Measurements from ENCODE around the gene EFNA1.

The EFNA1 gene

DNA sequence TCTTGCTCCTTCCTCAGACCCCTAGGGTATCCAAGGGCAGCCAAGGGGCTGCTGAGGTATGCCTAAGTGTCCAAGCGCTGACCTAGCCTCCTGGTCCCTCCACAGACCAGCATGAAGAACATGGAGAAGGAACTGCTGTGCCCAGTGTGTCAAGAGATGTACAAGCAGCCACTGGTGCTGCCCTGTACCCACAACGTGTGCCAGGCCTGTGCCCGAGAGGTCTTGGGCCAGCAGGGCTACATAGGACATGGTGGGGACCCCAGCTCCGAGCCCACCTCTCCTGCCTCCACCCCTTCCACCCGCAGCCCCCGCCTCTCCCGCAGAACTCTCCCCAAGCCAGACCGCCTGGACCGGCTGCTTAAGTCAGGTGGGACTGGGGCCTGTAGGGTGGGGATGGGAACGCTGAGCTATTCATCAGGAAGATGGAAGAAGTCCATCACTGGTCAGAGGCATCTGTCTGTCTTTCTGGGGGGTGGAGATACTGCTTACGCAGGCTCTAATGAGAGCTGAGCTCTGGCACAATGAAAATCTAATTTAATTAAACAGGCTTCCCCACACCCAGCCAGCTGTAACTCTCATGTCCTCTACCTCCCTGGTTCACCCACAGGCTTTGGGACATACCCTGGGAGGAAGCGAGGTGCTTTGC, 47.7 kb downstream of the EFNA1 start:
- DNase-seq (ENCODE audit: low read depth): no peak

DNA sequence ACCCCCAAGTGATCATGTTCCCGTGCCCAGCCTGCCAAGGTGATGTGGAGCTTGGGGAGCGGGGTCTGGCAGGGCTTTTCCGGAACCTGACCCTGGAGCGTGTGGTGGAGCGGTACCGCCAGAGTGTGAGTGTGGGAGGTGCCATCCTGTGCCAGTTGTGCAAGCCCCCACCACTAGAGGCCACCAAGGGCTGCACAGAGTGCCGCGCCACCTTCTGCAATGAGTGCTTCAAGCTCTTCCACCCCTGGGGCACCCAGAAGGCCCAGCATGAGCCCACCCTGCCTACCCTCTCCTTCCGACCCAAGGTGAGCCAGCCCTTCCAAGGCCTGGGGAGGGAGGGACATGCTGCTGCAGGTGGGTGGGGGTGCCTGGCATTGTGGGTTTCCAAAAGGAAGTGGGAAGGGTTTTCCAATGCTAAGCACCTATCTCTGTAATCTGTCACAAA, 48.3 kb downstream of the EFNA1 start:
- no peak for DNase-seq (ENCODE audit: low read depth)

DNA sequence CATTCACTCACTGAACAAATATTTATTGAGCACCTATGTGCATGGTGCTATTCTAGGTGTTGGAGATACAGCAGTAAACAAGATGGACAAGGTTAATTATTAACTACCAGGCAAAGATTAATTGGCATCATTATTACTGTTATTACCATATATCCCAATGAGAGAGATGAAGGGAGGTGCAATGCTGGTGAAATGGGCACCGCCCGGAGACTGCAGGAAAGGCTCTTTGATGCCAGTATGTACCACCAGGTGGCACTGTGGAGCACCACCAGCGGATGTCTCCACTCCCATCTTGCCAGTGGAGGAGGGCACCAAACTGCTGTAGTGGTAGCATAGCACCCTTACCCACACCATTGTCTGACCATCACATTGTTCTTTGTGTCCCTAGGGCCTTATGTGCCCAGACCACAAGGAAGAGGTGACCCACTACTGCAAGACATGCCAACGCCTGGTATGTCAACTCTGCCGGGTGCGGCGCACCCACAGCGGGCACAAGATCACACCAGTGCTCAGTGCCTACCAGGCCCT, 48.9 kb downstream of the EFNA1 start:
- no peak for DNase-seq (ENCODE audit: low read depth)

DNA sequence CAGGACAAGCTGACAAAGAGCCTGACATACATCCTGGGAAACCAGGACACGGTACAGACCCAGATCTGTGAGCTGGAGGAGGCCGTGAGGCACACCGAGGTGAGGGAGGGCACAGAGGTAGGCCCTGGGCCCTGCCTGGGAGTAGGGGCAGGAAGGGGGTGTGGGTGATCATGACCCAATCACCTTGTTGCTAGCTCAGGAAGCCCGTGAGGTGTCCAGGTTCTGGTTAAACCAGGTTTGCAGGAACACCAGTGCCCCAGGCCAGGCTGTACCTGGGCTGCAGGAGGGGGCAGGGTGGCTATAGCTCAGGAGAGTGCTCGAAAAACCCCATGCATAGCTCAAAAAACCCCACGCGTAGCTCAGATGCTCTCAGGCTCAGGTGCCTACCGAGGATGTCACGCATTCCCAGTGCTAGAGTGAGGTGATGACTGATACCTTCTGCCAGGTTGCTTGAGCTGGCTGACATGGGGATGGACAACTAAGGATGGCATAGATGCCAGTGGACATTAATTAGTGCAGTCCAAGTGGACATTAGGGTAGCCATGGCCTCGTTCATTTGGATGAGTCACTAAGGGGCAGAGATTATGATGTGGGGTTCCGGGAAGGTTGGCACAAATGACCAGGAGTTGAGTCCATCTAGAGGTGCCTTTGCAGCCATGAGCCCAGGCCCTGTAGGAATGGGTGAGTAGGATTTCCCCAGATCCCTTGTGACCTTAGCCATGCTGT, 49.7 kb downstream of the EFNA1 start:
- no peak for DNase-seq (ENCODE audit: low read depth)

DNA sequence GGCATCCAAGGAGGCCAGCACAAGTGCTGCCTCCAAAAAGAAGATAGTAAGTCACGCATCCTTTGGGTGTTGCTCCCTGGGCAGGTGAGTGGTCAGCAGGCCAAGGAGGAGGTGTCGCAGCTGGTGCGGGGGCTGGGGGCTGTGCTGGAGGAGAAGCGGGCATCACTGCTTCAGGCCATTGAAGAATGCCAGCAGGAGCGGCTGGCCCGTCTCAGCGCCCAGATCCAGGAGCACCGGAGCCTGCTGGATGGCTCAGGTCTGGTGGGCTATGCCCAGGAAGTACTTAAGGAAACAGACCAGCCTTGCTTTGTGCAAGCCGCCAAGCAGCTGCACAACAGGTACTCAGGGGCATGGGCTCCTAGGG, 50.2 kb downstream of the EFNA1 start:
- DNase-seq (ENCODE audit: low read depth): no peak

DNA sequence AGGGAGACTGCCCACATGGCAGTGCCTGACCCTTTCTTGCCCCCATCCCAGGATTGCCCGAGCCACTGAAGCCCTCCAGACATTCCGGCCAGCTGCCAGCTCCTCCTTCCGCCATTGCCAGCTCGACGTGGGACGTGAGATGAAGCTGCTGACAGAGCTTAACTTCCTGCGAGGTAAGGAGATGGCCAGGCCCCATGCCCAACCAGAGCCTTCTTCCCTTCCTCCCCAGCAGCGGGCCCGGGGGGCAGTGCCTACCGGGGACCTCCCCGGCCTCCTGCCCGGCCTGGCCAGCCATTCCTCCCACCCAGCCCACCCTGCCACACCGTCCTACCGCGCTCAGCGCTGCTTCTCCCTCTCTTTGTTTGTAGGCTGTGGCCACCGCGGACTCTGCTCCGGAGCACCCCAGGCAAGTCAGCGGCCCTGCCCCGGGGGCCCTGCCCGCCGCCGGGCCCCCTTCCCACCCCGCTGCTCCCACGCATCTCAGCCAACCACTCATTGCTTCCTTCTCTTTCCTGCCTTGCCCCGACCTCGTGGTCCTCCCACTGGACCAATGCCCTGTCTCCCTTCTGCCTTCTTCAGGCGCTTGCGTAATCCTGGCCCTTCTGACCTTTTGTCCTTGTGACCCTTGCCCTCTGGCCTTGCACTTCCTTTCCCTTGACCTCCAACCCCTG, 50.9 kb downstream of the EFNA1 start:
- no peak for DNase-seq (ENCODE audit: low read depth)

DNA sequence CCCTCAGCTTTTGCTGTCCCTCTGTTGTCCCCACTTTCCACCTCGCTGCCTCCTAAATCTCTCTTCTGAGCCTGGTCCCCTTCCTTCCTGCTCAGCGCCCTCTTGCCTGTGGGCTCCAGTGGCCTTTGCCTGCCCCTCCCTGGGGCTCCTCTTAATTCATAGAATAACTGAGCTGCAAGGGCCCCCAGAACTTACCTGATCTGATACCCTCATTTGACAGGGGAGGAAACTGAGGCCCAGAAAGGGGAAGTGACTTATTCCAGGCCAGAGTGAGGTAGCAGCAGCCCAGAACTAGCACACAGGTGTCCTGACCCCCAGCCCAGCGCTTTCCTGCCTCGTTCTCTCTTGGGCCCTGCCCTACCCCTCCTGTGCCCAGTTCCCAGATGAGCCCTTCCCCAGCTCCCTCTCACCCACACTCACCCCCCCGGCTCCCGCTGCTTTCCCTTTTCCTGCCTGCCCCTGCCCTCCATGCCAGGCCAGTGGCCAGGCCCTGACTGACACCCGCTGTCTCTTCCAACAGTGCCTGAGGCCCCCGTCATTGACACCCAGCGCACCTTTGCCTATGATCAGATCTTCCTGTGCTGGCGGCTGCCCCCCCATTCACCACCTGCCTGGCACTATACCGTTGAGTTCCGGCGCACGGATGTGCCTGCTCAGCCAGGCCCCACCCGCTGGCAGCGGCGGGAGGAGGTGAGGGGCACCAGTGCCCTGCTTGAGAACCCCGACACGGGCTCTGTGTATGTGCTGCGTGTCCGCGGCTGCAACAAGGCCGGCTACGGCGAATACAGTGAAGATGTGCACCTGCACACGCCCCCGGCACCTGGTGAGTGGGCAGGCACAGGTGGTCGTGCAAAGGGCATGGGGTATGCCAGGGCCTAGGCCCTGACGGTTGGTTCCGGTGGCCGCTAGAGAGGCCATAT, 51.7 kb downstream of the EFNA1 start:
- DNase-seq (ENCODE audit: low read depth): no peak

DNA sequence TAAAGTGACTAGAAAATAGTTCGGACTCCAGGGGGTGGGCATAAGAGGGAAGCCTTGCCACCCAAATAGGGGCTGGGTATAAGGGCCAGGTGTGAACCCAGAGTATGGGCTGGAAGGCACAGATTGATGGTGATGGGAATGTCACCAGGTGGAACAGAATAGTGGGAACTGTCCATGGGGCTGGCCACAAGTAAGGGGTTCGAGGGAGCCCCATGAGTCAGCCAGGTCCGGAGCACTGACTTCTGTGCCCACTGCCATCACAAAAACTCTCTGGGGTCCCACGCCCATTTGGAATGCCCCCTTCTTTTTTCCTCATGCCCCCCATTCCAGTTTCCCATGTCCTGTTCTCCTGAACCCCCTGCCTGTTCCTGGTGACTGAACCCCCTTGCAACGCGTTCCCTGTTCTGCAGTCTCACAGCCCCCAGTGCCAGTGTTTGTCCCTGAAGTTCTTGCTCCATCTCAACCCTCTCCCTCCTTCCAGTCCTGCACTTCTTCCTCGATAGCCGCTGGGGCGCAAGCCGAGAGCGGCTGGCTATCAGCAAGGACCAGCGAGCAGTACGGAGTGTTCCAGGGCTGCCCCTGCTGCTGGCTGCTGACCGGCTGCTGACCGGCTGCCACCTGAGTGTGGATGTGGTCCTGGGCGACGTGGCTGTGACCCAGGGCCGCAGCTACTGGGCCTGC, 53.8 kb downstream of the EFNA1 start:
- DNase-seq (ENCODE audit: low read depth): no peak

DNA sequence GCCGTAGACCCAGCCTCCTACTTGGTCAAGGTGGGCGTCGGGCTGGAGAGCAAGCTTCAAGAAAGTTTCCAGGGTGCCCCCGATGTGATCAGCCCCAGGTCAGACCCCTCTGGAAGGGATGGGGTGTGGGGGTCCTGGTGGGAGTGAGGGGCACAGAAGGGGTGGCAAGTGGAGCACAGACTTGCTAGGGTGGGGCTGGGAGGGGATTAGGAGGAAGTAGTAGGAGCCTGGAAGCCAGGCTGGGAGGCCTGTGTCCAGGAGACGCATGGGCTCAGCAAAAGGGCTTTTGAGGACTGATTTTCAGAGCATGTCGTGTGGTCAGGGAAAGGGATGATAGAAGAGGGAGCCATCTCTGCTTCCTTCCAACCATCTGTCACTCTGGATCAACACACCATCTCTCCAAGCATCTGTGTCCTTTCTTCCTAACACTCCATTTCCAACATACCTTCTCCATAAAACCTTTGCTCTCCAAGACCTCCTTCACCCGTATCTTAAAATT, 54.4 kb downstream of the EFNA1 start:
- no peak for DNase-seq (ENCODE audit: low read depth)

DNA sequence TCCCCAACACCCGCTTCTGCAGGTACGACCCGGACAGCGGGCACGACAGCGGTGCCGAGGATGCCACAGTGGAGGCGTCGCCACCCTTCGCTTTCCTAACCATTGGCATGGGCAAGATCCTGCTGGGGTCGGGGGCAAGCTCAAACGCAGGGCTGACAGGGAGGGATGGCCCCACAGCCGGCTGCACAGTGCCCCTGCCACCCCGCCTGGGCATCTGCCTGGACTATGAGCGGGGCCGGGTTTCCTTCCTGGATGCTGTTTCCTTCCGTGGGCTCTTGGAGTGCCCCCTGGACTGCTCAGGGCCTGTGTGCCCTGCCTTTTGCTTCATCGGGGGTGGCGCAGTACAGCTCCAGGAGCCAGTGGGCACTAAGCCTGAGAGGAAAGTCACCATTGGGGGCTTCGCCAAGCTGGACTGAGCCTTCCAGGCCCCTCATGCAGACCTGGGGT, 56.1 kb downstream of the EFNA1 start:
- no peak for DNase-seq (ENCODE audit: low read depth)

DNA sequence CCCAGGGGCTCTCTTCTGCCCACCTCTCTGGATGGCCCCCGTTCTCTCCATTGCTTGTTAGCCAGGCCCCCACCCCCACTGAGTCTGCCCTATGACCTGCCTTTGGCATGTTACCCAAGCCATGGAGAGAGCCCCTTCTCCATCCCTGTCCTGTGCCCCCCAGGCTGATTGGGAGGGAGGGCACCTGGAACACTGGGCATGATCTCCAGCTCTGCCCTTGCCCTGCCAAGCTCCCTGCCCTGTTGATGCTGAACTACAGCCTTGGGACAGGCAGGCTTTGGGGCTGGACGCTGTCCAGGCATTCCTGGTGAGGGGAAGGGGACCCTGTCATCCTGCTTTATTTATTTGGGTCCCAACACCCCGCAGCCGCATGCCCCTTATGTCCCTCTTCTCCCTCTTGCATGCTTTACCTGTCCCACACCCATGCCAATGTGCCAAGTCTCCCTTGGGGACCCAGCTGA, 56.7 kb downstream of the EFNA1 start:
- no peak for DNase-seq (ENCODE audit: low read depth)

Data from HS-5 (cell line).